Measurements from ENCODE around the gene CIDEA.
"Not testable (repeated sequence)": the region's sequence is repeated elsewhere in the genome, so short reads cannot be mapped to it uniquely, and the experiment has no call there.

Gene CIDEA, protein sequence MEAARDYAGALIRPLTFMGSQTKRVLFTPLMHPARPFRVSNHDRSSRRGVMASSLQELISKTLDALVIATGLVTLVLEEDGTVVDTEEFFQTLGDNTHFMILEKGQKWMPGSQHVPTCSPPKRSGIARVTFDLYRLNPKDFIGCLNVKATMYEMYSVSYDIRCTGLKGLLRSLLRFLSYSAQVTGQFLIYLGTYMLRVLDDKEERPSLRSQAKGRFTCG

DNA sequence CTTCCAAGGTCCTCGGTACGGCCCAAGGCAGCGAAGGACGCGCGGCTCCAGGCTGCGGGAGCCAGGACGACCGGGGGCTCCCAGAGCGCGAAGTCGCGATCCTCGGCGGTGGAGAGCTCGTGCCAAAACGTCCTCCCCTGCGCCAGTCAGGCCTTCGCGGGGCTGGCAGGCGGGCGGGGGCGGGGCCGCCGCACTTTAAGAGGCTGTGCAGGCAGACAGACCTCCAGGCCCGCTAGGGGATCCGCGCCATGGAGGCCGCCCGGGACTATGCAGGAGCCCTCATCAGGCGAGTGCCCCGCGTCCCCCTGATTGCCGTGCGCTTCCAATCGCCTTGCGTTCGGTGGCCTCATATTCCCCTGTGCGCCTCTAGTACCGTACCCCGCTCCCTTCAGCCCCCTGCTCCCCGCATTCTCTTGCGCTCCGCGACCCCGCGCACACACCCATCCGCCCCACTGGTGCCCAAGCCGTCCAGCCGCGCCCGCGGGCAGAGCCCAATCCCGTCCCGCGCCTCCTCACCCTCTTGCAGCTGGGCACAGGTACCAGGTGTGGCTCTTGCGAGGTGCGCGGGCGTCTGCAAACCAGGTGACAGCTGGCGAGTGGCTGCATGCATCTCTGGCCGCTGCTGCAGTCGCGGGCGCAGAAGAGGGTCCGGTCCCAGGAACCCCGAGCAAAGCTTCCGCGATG lies at the start of gene CIDEA:
Gene CIDEA, plus strand, starts transcription at position 226 of the 684 bp plus-strand sequence. Its CDS starts 23 bp downstream, at position 249.
- no peak for DNase-seq (ENCODE audit: low read depth)

DNA sequence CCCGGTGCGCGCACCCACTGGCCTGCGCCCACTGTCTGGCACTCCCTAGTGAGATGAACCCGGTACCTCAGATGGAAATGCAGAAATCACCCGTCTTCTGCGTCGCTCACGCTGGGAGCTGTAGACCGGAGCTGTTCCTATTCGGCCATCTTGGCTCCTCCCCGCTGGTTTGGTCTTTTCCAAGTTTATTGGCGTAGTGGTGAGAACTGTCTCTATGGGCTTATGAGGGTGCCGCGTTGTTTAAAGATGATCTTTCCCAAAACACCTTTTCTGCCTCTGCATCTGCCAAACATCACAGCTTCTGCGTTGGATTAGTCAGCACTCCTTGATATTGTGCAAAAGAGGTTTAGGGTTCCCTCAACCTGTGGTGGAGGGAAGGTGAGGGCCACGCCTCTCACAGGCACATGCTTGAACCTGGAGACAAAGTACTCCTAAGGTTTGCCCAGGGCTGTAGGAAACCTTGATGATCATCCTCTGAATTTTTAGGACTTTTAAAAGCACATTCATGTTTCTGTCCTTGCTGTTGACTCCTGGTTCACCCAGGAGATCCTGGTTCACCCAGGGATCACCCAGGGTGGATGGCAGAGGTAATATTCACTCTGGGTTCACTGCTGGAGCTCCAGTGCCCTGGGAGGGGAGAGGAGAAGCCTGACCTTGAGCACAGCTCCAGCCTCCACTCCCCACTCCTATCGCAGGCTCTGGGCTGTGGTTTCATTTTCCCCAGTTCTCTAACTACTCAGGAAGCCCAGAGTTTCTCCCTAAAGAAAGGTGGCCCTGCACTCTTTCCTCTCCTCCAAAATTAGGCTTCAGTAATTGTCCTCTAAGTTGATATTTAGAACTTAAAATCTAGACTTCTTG lies 45.6 kb upstream of the CIDEA start:
- DNase-seq (ENCODE audit: low read depth) = not testable (repeated sequence)

DNA sequence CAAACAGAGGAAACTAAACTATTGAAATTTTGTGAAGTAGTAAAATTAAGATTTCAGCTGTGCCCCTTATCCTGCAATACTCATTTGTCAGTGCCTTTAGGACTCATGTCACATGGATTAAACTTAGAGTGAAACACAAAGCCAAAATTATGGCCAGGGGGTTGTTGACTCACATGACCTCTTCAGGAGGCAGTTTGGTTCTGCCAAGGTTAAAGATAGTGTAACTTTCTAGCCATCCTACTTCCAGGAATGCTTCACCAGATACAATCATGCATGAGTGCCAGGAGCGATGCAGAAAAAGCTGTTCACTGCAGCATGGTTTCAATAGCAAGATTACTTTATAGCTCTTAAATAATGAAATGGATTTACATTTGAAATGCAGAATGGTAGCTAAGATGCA lies 41.9 kb upstream of the CIDEA start:
- DNase-seq (ENCODE audit: low read depth) = not testable (repeated sequence)

DNA sequence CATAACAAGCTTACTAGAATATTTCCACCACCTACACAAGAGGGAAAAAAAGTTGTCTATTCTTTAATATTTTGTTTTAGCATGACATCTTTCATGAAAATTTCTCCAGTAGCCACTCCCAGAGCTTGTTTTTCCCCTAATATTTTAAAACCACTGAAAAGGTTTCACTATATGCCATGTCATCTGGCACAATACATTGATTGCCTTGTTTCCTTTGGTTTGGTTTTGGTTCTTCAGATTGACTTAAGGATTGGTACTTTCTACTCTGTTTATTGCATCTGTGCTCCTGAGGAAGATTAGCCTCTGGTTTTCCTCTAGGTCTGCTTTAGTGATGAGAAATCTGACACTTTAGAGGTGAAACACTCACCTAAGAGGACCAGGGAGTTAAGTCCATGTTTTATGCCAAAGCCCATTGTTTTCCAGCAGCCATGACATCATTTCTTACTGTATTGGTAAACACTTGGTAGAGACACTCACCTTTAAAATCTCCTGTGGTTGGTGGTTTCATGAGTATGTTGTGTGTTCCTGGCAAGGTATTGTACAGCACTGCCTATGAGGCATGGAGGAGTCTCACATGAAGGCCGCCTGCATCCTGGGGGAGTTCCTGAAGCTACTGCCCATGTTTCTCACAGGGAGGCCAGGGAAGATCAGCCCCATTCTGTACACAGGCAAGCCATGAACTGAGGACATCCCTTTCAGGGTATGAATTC lies 39.7 kb upstream of the CIDEA start:
- not testable (repeated sequence) for DNase-seq (ENCODE audit: low read depth)

DNA sequence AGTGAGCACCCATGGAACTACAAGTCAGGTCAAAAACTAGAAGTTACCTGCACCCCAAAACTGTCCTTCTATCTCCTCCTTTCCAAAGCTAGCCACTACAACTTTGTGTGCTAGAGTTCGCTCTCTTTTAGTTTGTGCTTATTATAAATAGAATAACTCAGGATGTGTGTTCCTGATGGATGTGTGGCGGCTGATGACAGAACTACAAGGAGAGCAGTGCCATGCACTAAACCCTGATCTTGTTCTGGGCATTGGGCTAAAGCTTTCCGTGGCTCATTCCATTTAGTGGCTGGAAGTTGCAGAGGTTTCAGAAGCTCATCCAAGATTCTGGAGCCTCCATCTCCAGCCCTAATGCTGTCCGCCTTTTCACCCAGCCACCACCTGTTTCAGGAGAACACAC lies 37.7 kb upstream of the CIDEA start:
- not testable (repeated sequence) for DNase-seq (ENCODE audit: low read depth)

DNA sequence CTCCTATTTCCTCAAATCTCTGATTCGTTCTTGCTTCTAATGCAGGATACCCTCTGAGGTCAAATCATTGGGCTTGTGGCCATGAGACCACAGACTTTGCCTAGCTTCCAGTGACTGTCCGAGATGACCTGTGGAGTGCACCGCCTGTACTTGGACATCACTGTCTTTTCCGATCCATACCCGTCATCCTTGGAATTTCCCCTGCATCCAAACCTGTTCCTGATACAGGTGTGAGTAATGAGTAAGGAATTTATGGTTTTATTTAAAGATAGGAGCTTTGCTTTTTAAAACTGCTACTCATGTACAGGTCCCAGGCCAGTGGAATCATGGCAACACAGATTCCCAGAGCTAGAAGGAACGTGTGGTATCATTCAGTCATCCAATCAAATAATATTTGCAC lies 35.6 kb upstream of the CIDEA start:
- DNase-seq (ENCODE audit: low read depth) = not testable (repeated sequence)

DNA sequence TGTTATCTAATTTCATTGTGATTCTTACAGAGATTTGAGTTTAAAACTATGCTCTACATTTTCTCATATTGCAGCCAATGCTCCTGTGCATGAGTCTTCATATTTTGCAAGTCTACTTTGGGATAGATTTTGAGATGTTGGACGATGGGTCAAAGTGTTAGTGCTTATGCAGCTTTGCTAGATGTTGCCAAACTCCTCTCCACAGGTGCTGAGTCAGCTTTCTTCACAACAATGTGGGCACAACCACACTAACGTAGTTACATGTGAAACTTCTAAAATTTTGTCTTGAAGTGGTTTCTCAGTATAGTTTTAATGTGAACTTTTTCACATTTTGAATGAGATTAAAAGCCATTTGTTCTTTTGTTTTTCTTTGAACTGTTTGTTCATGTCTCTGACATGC lies 32.1 kb upstream of the CIDEA start:
- DNase-seq (ENCODE audit: low read depth) = not testable (repeated sequence)

DNA sequence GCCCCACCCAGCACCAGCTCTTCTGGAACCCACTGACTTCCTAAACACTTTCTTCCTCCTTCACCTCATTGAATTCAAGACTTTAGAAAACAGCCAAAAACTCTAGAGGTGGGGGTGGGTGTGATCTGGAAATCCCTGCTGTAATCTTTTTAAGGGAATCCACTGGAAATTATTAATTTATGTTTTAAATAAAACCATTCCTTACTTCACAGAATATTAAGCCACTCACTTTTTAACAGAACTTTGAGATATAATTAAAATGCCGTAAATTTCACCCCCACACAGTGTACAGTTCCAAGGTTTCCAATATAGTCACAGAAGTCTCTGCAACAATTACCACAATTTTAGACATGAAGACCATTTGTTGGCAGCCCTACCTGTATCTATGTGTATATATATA lies 30.8 kb upstream of the CIDEA start:
- DNase-seq (ENCODE audit: low read depth) = not testable (repeated sequence)

DNA sequence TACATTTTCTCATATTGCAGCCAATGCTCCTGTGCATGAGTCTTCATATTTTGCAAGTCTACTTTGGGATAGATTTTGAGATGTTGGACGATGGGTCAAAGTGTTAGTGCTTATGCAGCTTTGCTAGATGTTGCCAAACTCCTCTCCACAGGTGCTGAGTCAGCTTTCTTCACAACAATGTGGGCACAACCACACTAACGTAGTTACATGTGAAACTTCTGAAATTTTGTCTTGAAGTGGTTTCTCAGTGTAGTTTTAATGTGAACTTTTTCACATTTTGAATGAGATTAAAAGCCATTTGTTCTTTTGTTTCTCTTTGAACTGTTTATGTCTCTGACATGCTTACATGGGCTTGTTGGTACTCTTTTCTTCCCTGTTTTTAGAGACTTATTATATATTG lies 27.4 kb upstream of the CIDEA start:
- not testable (repeated sequence) for DNase-seq (ENCODE audit: low read depth)

DNA sequence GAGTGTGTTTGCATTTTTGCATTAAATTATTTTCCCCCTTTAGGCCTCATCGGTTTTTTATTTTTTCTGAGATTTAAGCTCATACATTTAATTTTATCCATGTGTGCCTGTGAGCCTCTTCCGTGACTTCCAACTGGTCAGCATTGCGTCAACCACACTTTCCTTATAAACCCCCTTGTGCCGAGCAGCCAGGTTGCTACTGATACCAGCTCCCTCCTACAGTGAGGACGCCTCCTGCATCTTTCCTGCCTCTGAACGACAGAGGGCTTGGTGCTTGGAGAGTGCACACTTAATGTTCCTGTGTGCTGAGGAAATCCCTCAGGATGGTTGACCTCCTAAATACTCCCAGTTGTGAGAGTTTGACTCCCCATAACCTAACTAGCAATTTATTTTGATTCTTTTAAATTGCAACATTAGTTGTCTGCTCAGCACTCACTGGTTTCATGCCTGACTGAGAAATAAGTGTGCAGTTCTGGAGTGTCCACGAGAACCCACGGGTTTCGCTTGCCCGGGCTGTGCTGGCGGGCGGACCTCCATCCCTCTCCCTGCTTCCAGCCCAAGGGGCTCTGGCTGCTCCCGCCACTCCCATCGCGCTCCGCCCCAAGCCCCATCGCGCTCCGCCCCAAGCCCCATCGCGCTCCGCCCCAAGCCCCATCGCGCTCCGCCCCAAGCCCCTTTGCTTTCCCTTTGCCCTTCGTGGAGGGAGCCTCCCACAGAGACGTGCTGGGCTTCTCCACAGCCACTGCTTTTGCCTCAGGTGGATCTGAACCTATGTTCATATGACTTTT lies 26.6 kb upstream of the CIDEA start:
- DNase-seq (ENCODE audit: low read depth) = not testable (repeated sequence)

DNA sequence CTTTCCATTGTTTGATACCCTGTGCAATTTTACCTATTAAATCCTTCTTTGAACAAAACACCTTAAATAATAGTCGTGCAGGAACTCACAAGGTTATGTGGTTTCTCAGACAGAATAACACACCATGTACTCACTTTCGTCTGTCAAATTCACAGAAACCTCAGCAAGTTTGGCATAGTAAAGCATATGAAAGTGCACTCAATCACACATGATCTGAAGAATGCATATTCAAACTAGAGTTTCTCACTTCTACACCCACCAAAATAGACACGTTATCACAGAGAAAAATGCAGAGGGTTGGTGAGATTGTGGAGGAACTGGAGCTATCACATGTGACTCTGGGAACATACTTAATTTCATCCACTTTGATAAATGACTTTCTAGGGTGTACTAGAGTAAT lies 25.9 kb upstream of the CIDEA start:
- DNase-seq (ENCODE audit: low read depth) = not testable (repeated sequence)

DNA sequence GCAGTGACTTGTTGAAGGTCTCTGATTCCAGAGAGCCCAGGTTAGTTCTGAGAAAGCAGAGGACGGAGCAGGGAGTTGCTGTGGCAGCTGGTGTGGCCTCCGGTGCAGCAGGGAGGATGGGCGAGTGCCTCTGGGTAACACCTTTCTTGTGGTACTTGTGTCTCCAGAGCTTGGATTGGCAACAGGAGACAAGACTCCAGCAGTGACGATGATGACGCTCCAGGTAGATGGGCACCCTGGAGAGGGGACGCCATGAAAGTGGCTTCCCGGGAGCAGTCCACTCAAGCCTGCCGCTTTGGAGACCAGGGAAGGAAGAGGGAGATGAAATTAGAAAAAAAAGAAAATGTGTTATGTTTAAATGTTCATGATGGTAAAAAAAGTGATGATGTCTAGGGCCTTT lies 23.6 kb upstream of the CIDEA start:
- DNase-seq (ENCODE audit: low read depth) = not testable (repeated sequence)

DNA sequence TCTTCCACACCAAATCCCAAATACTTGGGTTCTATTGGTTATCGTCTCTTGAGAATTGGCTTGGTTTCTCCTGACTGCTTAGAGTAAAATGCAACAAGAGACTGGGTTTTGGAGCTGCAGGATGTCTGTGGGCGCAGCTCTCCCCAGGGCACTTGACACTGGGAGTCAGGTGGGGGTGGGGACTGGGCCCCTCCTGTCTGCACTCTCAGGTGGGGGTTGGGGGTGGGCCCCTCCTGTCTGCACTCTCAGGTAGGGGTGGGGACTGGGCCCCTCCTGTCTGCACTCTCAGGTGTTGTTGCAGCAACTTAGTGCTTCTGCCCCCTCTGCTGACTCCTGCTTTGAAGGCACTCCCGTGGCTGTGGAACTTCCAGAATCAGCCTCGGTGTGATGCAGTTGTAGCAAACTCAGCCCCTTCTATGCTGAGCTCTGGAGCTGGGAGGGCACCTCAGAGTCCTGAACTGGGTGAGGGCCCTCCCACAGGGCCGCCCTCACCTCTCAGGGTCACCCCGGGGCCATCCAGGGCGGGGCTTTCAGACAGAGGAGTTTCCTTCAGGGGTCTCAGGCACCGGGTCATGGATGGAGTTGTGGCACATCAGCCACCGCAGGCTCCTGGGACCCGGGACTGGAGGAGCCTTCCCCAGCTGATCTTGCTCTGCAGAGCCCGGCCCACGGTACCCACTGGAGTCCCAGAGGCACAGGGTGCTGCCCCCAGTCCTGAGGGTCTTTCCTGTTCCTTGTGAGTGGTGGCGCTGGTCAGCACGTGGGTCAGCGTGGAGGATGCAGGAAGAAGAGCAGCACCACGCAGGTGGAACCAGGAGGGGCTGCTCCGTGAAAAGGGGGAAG lies 22.9 kb upstream of the CIDEA start:
- no peak for DNase-seq (ENCODE audit: low read depth)

DNA sequence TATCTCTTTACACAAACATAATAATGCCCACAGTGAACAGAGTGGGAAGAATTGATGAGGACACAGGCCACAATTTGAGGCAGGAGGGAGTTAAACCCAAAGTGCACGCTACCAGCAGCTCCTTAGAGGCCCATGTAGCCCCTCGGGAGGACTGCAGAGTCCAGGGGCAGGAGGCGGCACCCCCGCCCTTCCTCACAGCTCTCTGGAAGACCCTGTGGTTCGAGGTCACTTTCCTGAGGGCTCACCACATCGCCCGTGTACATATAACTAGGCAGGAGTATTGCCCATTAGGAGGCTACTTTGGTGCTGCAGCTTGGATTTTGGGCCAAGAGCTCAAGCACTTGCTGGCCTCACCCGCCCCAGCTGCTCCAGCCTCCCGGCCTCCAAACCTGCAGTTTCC lies 22.2 kb upstream of the CIDEA start:
- no peak for DNase-seq (ENCODE audit: low read depth)

DNA sequence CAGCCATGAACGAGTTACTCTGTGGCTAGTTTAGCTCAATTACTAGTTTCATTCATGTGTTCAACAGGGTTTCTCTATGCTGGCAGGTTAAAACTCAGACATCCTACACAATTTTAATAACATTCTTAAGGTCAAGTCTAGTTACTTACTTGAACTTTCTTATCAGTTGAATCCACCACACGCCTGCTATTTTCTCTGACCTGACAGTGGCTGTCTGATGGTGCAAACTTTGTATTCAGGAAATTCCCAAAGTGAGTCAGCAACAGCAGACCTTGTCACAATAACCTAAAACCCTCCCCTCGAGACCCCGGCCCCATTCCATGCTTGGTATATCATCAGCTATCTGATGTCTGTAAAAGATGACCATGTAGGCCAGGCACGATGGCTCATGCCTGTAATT lies 20.8 kb upstream of the CIDEA start:
- DNase-seq (ENCODE audit: low read depth) = no peak

DNA sequence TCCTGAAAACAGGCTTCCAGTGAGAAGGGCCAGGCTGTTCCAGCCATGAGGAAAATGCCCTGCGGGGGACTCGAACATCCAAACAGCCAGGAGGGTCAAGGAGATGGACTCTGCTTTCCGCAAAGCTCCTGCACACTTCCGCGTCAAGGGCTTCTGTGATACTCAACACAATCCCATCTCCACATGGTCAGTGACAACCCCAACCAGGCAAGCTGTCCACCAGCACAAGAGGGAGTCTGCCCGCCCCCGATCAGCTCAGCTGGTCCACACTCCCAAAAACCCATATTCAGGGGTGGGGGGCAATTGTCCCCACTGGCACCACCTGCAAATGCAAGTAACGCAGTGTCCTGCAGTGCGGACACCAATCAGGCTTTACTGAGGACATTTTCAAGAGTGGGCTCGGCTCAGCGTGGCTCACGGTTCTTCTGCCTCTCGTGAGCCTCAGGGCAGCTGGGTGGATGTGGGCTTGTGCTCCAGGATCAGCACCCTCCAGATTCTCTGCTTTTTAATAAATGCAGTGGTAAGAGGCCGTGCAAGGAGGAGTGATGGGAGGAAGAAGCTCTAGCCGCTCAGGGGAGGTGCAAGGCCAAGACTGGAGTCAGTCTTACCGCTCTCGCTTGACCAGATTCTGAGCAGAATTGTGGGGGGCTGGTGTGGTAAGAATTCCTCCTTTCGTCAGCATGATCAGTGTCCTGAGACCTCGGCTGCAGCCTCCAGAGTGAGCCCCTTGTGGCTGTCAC lies 19.5 kb upstream of the CIDEA start:
- no peak for DNase-seq (ENCODE audit: low read depth)

DNA sequence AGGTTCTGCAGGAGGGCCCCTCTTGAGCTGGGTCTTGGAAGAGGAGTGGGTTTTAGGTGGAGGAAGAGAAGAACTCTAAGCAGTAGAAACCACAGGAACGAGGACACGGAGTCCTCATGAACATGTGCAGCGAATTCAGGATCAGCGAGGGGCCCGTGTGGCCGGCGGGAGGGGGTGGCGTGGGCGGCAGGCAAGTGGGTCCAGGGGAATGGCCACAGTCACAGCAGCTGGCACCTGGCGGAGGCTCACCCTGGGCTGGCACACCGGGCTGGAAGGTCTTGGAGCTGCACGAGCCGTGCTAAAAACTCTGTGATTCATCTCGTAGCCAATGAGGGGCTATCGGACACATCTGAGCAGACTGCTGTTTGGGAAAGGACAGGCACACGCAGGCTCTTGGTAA lies 18.0 kb upstream of the CIDEA start:
- no peak for DNase-seq (ENCODE audit: low read depth)

DNA sequence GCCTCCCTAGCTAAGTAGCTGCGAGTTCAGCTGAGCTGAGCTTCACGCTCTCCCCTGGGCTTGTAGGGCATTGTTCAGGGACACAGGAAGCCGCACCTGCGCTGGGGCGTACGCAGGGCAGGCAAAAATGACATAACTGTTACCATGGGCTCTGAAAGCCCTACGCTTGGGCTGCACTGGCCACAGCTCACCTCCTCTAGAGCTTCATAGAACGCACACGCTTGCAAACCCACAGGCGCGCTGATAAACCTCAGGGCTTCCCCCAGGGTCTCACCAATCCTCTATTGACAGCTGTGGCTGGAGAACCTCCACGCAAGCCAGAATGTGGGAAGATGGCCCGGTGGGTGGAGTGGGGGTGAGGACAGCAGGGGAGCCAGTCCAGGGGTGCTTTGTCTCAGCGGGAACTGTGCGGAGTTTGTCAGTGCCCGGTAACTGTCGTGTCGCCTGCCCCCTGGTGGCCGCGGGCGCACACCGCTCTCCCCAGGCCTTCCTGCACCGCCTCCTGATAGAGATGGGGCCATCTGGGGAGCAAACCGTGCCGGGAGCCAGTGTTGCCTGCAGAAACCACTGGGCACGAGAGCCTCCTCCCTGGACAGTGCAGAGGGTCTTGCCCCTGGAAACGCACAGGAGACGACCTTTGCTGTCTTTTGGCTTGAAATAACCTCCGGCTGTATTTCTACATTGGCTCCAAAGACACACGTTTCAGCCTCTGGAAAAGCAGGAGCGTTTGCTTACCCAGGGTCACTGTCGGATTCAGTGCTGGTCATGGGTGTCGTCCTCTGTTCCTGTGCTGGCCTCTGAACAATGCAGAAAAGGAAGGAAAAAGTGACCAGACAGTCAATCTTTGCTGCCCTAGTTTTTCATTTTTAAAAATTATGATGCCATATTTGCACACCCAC lies 17.0 kb upstream of the CIDEA start:
- DNase-seq (ENCODE audit: low read depth) = peak; percentile 46

DNA sequence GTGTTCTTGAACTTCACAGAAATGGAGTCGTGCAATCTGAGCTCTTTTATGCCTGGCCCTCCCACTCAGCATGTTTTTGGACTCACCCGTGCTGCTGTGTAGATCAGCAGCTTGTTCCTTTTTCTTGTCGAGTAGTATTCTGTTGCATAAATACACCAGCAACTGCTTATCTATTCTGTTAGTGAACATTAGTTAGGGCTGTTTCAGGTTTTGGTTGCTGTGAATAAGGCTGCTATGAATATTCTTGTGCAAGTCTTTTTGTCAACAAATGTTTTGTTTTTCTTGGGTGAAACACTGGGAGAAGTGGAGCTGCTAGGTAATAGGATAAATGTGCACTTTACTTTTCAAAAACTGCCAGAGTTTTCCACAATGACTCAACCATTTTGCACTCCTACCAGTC lies 15.3 kb upstream of the CIDEA start:
- DNase-seq (ENCODE audit: low read depth) = no peak

Measured in stimulated activated CD8-positive, alpha-beta memory T cell treated with anti-CD3 and anti-CD28 coated beads, Interleukin-15, amount 100 ng/mL, for 24 hours (primary cell).